ENCODE data around the gene ANKRD7.
A peak's percentile ranks its signal among the peaks of the same experiment; 100 is the strongest.

ANKRD7 gene

GRCh38 chr7:118224521-118224920 lies at the start of gene ANKRD7:
Gene ANKRD7 (plus strand): TSS chr7:118224704. CDS start chr7:118224831, 127 bp downstream.
- DNase-seq: no peak

DNA sequence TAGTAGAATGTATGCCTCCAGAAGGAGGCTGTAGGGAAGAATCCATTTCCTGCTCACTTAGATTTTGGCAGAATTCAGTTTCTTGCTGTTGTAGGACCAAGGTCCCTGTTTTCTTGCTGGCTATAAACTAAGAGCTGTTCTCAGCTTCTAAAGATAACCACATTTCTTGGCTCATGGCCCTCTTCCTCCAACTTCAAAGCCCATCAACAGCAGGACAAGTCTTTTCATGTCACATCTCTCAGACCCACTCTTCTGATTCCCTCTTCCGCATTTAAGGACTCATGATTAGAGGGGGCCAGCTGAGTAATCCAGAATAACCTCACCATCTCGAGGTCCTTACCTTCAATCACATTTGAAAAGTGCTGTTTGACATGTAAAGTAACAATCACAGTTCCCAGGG lies 48.8 kb upstream of the ANKRD7 start:
- DNase-seq: no peak

GRCh38 chr7:118179191-118179590 lies 45.3 kb upstream of the ANKRD7 start:
- no peak for DNase-seq

- no peak for DNase-seq
Measured at GRCh38 chr7:118182593-118183427, 41.7 kb upstream of the ANKRD7 start.

GRCh38 chr7:118183428-118183785 lies 41.1 kb upstream of the ANKRD7 start:
- no peak for DNase-seq

GRCh38 chr7:118183786-118184564 lies 40.5 kb upstream of the ANKRD7 start, which contains the start of gene LSM8:
Gene LSM8 (plus strand): TSS chr7:118184164. CDS start chr7:118184224, 60 bp downstream.
- peak; percentile 57 for DNase-seq

DNA sequence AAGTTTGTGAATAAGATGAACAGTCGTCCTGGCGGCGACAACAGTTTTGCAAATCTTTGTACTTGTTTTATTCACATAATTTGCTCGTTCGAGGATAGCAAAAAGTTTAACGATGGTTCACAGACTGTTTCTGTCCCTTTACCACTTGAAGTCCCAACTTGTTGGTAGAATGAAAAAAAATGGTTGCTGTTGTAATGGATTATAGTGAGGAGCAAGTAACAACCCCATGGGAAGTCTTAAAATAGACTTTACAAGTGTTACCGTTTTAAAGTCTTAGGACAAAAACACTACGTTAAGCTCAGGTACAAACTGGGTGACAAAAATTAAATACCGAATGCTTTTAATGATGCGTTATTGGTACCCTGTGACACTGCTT lies 40.0 kb upstream of the ANKRD7 start:
- no peak for DNase-seq

- no peak for DNase-seq
Measured at GRCh38 chr7:118185163-118185860, 39.2 kb upstream of the ANKRD7 start.

GRCh38 chr7:118186501-118186900 lies 38.0 kb upstream of the ANKRD7 start:
- DNase-seq: no peak

- no peak for DNase-seq
Measured at GRCh38 chr7:118194571-118194970, 29.9 kb upstream of the ANKRD7 start.

- no peak for DNase-seq
Measured at GRCh38 chr7:118195837-118196474, 28.5 kb upstream of the ANKRD7 start.

DNA sequence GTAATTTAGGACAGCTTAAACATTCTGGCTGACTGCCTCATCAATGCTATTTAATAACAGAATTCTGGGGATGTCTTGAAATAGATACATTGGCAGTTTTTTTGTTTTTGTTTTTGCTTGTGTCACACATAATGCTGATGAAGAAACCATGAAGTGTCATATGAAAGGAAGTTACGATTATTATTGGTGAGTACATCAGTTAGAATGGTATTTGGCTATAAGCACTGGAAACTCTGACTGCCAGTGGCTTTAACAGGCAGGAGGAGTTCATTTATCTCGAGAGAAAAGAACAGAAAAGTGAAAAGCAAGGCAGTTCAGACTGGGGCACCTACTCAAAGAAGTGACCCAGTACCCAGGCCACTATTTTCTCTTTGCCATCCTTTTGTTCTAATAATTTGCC lies 22.4 kb upstream of the ANKRD7 start:
- no peak for DNase-seq

DNA sequence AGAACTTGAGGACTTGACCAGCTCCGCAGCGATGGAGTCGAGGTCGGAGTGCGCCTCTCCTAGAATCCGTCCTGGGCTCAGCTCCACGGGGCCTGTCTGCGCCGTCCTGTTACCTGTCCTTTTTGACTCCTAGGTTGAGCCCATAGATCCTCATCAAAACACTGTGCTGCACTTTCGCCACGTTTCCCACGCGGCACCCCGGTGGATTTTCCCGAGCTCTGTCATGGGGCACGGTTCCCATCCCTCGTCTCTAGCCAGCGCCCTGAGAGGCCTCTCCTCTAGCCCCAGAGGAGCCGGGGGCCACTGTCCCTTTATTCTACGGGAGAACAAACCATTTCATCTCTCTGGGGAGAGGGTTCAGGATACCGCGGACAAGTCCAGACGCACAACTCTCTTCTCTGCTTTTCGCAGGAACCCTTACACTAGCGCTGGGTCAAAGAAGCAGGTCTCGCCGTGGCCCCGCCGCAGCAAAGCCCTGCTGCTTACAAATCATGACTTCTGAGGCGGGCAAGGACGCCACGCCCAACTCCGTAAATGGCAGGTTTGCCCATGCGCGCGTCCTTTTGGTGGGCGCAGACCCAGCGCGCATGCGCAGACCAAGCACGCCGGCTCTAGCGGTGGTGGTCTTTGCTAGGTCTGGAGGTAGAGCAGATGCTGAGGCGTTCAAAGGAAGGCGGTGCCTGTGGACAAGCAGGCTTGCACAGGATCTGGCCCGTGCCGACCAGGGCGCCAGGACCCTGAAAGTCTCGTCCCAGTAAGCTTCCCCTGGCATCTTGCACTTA lies 10.3 kb upstream of the ANKRD7 start:
- peak; percentile 20 for DNase-seq

GRCh38 chr7:118214833-118215182 lies 9.7 kb upstream of the ANKRD7 start:
- DNase-seq: no peak

GRCh38 chr7:118217210-118217619 lies 7.3 kb upstream of the ANKRD7 start:
- no peak for DNase-seq

DNA sequence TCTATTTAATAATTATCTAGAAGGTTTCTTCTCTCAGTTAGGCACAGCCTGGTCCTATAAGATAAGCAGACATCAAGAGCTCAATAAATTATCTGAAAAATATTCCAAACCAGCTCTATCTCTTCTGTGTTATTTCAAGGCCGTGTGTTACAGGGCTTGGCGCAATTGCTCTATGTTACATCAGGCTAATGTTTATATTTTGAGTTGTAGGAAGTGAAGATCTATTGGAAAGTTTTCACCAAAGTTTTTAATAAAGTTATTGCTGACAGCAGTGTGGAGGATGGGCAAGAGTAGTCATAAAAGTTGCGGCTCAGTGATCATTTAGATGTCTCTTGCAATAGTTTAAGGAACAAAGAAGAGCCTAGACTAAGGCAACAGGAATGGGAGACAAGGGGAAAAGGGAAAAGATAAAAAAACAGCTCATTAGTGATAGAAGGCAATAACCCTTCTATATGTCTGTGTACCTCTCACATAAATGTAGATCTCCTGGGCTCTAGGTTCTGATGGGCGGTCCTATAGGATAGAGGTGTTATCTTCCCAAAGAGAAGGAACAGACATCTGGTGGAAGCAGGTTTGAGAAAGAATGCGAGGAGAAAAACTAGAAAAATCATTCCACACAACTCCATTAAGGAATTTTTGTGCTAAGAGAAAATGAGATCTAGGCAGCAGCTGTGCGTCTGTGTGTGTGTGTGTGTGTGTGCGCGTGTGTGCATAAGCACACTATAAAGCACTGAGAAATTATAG lies 5.9 kb upstream of the ANKRD7 start:
- no peak for DNase-seq

GRCh38 chr7:118219157-118219512 lies 5.4 kb upstream of the ANKRD7 start:
- DNase-seq: no peak

DNA sequence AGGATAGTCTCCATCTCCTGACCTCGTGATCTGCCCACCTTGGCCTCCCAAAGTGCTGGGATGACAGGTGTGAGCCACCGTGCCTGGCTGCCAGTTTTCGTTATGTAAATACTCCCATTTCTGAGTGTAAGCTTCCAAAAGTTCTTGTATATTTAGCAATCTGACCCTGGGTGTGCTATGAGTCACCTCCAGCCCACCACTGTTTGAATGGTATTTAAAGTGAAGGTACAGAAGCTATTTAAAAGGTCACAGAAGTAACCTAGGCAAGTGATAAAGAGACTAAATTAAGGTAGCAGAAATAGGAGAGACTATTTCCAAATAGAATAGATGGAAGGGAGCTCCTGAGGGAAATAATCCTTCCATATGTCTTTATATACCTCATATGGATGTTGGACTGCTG lies 3.9 kb upstream of the ANKRD7 start:
- no peak for DNase-seq

GRCh38 chr7:118222591-118222990 lies 1.9 kb upstream of the ANKRD7 start:
- DNase-seq: no peak

DNA sequence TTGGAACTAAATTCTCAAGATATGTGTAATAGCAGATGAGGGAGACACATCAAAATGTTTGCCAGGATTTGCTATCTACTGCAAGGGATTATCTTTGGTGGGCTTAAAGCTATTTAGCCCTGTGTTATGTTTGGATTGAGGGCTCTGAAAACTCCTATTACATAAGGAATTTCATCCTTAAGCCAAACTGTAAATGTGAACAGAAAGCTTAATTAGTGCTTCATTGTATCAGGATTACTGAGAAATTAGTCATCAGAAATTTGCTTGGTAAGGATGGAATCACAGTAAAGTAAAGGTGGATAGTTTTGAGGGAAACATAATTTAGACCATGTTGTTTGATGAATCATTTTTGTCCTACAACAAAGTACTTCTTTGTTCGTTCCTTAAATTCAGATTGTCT lies 8.3 kb downstream of the ANKRD7 start:
- DNase-seq: no peak

- DNase-seq: no peak
Measured at GRCh38 chr7:118233799-118234198, 9.3 kb downstream of the ANKRD7 start.

DNA sequence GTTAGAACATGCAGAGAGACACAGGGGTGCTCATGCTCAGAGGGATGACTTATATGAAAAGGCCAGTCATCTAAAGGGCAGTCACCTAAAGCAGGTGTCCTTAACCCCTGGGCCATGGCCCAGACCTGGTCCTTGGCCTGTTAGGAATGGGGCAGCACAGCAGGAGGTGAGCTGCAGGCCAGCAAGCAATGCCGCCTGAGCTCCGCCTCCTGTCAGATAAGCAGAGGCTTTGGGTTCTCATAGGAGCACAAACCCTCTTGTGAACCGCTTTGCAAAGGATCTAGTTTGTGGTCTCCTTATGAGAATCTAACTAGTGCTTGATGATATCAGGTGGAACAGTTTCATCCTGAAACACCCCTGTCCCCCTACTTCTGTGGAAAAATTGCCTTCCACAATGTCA lies 14.5 kb downstream of the ANKRD7 start:
- no peak for DNase-seq

Measured in 8988T (cell line).